Mucosa of descending colon (tissue), 3 donors: ENCODE data around the gene CAPN9. TPM values are rescaled to one million over a fixed set of nuclear protein-coding genes. Genes with fewer than 3 reads are reported as not detected.

ENCODE experiments used
- ATAC-seq: fragments of 200-7000 bp; cut with Tn5 transposase; one replicate; pipeline ENCODE4 v1.9.1; 2020; ENCODE audit warnings: mild to moderate bottlenecking, moderate library complexity
- DNase-seq, 3 donors: peaks; one replicate each; pipeline ENCODE4 v3.0.0-alpha.2; 2020
- H3K36me3 ChIP-seq: fragments of 200-600 bp; one replicate; pipeline ENCODE4 v1.8.0; 2021; ENCODE audit warnings: low read depth, mild to moderate bottlenecking
- H3K4me1 ChIP-seq: fragments of 200-600 bp; one replicate; pipeline ENCODE4 v1.8.0; 2021; ENCODE audit warnings: low read depth, mild to moderate bottlenecking
- H3K4me3 ChIP-seq: fragments of 200-600 bp; one replicate; pipeline ENCODE4 v1.8.0; 2021; ENCODE audit warnings: mild to moderate bottlenecking
- H3K9me3 ChIP-seq: fragments of 200-600 bp; one replicate; pipeline ENCODE4 v1.8.0; 2021; ENCODE audit warnings: mild to moderate bottlenecking
- CTCF ChIP-seq: fragments of 200-600 bp; IDR thresholded peaks from one replicate; pipeline ENCODE4 v1.8.0; 2022; ENCODE audit warnings: antibody characterized with exemption, mild to moderate bottlenecking
- intact Hi-C, 2 donors: fragments of 100-400 bp; cut with DNase I in 1 of 2; cut with micrococcal nuclease in 1 of 2; formaldehyde crosslinking; loops; one replicate each; pipeline versions ENCODE4 v1.11.0 to v1.11.1; 2022; cut with DNase I, micrococcal nuclease
- total RNA-seq, 3 donors: library from RNA; stranded (reverse); fragmentation: NEBNext Ultra II Directional in 2 of 3; extraction: Animal tissue kit (Norgen Biotek cat#: 25700) in 2 of 3; gene quantifications; one replicate each; pipeline versions ENCODE4 v1.2.1 to v1.2.4, GENCODE V29; 2021 to 2023
- donor health status: DM: no; HTN: no; CAD: no; lungs with moderate emphysema.
- donor health status: DM: no; HTN: no; CAD: no.
- donor health status: DM: no; HTN: yes; CAD: no.

CAPN9 gene
- total RNA-seq, 3 donors from 2014 or later = 11.4 to 30.8 (median 28.8) TPM

- intact Hi-C loops = no loop called here
- Histone ChIP-seq H3K36me3 (no peaks in the 10 kb centered on the region), H3K9me3 (no peaks in the 10 kb centered on the region), H3K4me3 (no peak overlapping the region), H3K4me1 (no peaks in the 10 kb centered on the region)
- DNase-seq = no peak
- no peak for TF ChIP-seq CTCF
- ATAC-seq = no peak
Observed at GRCh38 chr1:230832476-230832875, 85.3 kb downstream of the CAPN9 start.

- no peaks in the 10 kb centered on the region for H3K36me3 ChIP-seq
- no peaks in the 10 kb centered on the region for H3K9me3 ChIP-seq
- DNase-seq (no peak), ATAC-seq (no peak)
- TF ChIP-seq CTCF = no peak
- H3K4me1 ChIP-seq = no peaks in the 10 kb centered on the region
- intact Hi-C loops = no loop called here
- H3K4me3 ChIP-seq = no peak overlapping the region
Observed at GRCh38 chr1:230833511-230833910, 86.3 kb downstream of the CAPN9 start.

GRCh38 chr1:230834292-230834691 lies 87.1 kb downstream of the CAPN9 start:
- no peak for DNase-seq
- H3K36me3 ChIP-seq = no peaks in the 10 kb centered on the region
- TF ChIP-seq CTCF = no peak
- intact Hi-C loops = no loop called here
- no peaks in the 10 kb centered on the region for H3K4me1 ChIP-seq
- no peaks in the 10 kb centered on the region for H3K9me3 ChIP-seq
- ATAC-seq = no peak
- H3K4me3 ChIP-seq = no peak overlapping the region

- H3K4me3 ChIP-seq = no peak overlapping the region
- intact Hi-C loops = no loop called here
- H3K9me3 ChIP-seq = no peaks in the 10 kb centered on the region
- DNase-seq (no peak), ATAC-seq (no peak)
- no peaks in the 10 kb centered on the region for H3K36me3 ChIP-seq
- H3K4me1 ChIP-seq = no peaks in the 10 kb centered on the region
- TF ChIP-seq CTCF = no peak
Observed at GRCh38 chr1:230836347-230836746, 89.2 kb downstream of the CAPN9 start.

GRCh38 chr1:230836793-230837192 lies 89.6 kb downstream of the CAPN9 start:
- no peak for ATAC-seq
- H3K36me3 ChIP-seq = no peaks in the 10 kb centered on the region
- H3K4me1 ChIP-seq = no peaks in the 10 kb centered on the region
- intact Hi-C loops = no loop called here
- H3K9me3 ChIP-seq = no peaks in the 10 kb centered on the region
- DNase-seq = no peak
- no peak for TF ChIP-seq CTCF
- no peak overlapping the region for H3K4me3 ChIP-seq

- Histone ChIP-seq H3K4me1 (no peaks in the 10 kb centered on the region), H3K4me3 (no peak overlapping the region), H3K9me3 (no peaks in the 10 kb centered on the region), H3K36me3 (no peaks in the 10 kb centered on the region)
- intact Hi-C loops = no loop called here
- no peak for DNase-seq
- TF ChIP-seq CTCF = no peak
- ATAC-seq = no peak
Observed at GRCh38 chr1:230839173-230839572, 92.0 kb downstream of the CAPN9 start.
